ENCODE data around the gene CARS2.

GRCh38 chr13:110618780-110619179, 87.1 kb downstream of the CARS2 start:
- no peak for TF ChIP-seq POLR2A (IDR thresholded peaks at IDR 0.05; ENCODE audit: low read depth, low read length)
- no peak for TF ChIP-seq TAF1 (IDR thresholded peaks at IDR 0.05; ENCODE audit: borderline replicate concordance, low read depth, low read length)
- TF ChIP-seq POLR2AphosphoS5 (IDR thresholded peaks at IDR 0.05; ENCODE audit: low read depth, low read length), result no peak
